GM19239 (cell line): ENCODE results near the gene HSPA12A.

Experiments used
- DNase-seq: peaks from one replicate; pipeline ENCODE4 v3.0.0; 2011; ENCODE audit warnings: low spot score; ENCODE audit not compliant: insufficient read length
- FAIRE-seq: peaks from 2 replicates; lab custom pipeline; 2011; peaks lifted over from hg19 to GRCh38; lab: Jason Lieb, UNC

HSPA12A gene

GRCh38 chr10:116698364-116698763 lies 44.0 kb downstream of the HSPA12A start:
- no peak for DNase-seq
- FAIRE-seq: no peak

GRCh38 chr10:116697816-116698215 lies 44.5 kb downstream of the HSPA12A start:
- FAIRE-seq: no peak
- DNase-seq: no peak

DNA sequence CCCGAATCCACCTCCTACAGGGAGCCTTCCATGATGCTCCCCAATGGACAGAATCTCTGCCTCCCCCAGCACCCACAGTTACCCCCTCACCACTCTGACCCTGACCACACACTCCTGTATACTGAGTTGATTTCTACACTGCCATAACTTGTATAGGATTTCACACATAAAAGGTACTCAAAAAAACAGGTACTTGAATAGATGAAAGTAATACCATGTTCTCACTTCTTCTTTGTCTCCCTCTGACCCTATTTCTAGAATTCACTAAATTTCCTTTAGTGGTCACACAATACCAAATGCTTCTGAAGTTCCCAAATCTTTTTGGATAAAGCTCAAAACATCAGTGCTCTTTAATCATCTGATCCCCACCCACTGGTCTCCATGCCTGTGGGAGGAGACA lies 45.4 kb downstream of the HSPA12A start:
- no peak for FAIRE-seq
- no peak for DNase-seq

GRCh38 chr10:116694927-116695268 lies 47.5 kb downstream of the HSPA12A start:
- FAIRE-seq (no peak), DNase-seq (no peak)

- FAIRE-seq (no peak), DNase-seq (no peak)
Observed at GRCh38 chr10:116694243-116694926, 48.0 kb downstream of the HSPA12A start.

- no peak for FAIRE-seq
Observed at GRCh38 chr10:116692225-116692624, 50.1 kb downstream of the HSPA12A start.

DNA sequence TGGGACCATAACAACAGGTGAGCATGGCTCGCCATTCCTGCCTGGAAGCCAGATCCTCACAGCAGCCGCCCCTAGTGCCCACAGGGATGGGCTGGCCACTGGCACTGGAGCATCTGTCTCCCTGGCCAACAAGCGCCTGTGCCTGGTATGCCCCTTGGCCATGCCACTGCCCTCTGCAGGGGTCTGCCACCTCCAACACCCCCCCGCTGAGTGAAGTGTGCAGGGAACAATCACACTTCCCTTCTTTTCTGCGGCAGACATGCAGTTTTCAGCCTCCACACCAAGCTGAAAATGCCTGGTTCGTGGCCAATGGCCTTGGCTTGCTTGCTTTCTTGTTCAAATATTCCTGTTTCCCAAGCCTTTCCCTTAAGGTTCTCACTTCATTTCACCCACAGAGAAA lies 50.7 kb downstream of the HSPA12A start:
- no peak for FAIRE-seq
- no peak for DNase-seq

More at GRCh38 chr10:116692225-116692624, 50.1 kb downstream of the HSPA12A start:
- no peak for DNase-seq

DNA sequence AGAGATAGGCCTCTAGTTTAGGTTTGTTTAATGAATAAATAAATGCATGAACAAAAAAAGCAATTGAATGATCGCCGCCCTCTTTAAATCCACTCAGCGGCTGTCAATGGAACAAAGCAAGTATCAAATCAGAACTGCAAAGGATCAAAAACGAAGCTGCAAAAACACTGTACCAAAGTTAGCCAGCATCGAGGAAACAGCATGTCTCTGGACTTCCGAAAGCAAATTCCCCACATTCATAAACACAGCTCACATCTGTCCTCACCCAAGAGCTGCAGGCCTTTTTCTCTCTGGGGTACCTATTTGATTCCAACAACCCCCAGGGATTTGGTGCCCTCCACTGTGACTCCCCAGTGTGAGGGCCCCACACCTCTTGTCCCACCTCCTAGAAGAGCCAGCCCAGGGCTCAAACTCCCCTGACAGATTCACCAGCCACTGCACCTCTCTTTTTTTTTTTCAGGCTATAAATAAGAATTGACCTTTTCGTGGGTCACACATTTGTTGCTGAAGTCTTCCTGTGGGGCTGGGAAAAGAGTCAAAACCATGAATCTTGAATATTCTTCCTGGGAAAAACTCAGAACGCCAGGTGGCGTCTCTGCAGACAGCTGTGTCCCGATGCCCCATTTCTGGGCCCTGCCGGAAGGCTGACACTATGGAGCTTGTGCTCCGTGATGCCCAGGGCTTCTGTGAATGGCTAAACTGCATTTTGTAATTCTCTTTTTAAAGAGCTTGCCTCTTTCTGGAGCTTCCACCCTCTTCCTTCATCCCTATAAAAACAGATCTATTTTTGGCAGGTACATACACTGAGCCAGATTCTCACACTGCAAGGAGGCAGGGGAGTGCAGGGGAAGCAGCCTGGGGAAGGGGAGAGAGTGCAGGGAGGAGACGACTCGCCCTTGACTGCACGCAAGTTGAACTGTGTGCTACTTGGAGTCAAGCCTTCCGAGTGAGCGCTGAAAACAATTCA lies 51.7 kb downstream of the HSPA12A start:
- DNase-seq (no peak), FAIRE-seq (no peak)

GRCh38 chr10:116689744-116690143 lies 52.6 kb downstream of the HSPA12A start:
- no peak for DNase-seq
- no peak for FAIRE-seq

DNA sequence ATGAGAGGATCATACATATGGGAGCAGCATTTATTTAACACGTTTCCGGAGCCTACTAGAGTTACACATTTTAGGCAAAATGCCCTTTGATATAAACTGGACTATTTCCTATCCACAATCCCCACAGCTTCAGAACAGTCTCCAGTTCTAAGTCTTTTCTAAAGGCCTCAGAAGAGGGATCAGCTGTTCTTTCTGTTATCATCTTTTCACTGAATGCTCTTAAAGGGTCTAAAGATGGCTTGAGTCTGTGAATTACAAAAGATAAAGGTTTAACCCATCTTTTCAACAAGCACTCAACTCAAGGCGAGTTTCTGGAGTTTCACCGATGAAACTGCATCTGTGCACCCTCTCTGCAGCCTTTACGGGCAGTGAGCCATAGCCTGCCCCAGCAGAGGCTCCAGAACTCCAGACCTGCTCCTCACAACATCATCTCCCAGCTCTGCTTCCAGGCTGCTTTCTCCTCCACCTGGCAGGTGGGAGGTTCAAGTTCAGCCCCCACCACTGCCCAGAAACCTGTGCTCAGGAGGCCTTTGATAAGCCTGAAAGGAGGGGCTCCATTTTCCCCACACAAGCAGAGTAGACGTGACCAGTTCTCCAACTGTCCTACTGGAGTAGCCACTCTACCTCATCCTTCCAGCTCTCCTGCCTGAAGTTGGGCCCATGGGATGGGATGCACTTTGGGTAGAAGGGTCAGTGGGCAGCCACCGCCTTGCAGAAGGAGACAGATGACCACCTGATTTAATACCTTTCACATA lies 53.4 kb downstream of the HSPA12A start:
- DNase-seq: no peak
- FAIRE-seq: no peak

GRCh38 chr10:116688241-116688711 lies 54.1 kb downstream of the HSPA12A start:
- no peak for DNase-seq
- FAIRE-seq: no peak

DNA sequence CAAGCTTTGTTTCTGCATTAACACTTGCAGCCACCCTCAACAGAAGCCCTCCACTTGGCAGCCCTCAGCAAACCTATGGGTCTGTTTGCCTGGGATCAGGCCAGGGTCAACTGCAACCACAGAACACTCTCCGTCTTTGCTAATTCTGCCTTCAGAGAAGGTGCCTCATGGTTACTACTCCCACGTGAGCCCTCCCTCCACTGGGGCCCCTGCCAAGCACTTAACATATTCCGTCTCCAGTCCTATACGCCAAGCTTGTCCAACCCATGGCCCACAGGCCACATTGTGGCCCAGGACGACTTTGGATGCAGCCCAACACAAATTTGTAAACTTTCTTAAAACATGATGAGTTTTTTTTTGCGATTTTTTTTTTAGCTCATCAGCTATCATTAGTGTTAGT lies 54.7 kb downstream of the HSPA12A start:
- DNase-seq (no peak), FAIRE-seq (no peak)

GRCh38 chr10:116686632-116687031 lies 55.7 kb downstream of the HSPA12A start:
- FAIRE-seq (no peak), DNase-seq (no peak)

DNA sequence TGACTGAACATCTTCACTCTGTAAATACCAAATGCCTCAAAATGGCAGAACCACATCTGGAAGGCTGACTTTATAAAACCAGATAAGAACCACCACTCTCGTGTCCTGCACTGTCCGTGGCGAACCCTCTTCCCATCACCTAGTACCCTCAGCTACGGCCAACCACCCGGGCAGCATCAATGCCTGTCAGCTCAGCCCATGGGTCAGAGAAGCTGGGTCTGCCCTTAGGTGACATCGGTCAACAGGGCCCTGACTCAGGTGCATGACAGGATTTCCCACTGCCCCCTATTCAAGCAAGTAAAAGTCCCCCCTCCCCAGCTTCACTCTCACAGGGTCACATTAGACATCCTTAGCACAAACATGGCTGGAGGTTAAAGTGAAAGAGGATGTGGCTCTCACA lies 56.6 kb downstream of the HSPA12A start:
- DNase-seq: no peak
- FAIRE-seq: no peak

- DNase-seq (no peak), FAIRE-seq (no peak)
Observed at GRCh38 chr10:116684781-116685180, 57.6 kb downstream of the HSPA12A start.

DNA sequence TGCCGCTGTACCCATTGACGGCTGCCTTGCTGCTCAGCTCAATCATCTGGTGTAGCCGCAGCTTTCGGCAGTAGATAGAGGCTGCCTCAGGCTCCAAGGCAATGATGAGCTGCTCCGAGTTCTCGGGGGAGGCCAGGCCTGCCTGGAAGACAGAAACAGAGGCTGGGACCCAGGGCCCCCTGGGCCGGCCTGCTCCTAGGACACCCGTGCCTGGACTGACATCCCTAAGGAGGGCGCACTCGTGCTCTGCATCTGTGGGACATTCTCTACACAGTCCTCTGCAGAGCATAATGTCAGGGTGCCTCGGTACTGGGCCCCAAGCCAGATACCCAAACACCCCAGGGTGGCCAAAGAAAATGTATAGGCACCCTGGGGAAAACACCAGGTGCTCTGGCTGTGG lies 58.5 kb downstream of the HSPA12A start:
- no peak for FAIRE-seq
- no peak for DNase-seq

DNA sequence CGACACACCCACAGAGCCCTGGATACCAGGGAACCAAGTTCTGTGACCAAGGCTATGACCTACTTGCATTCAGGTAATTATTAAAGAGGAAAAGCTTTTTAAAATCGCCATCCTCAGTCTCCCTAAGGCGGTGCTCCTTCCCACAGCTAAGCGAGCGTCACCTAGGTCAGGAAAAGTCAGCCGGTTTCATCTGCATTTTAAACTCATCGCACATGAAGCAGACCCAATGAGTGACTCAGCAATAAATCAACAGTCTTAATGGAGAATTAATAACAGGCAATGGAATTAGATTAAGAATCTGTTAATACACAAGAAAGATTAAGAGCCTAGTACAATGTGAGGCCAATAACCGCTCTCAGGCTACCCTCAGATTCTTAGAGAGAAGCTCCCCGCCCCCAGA lies 59.2 kb downstream of the HSPA12A start:
- DNase-seq: no peak
- FAIRE-seq: no peak

- no peak for FAIRE-seq
Observed at GRCh38 chr10:116679351-116679750, 63.0 kb downstream of the HSPA12A start.

GRCh38 chr10:116676633-116677032 lies 65.7 kb downstream of the HSPA12A start:
- DNase-seq: no peak
- no peak for FAIRE-seq

More at GRCh38 chr10:116679351-116679750, 63.0 kb downstream of the HSPA12A start:
- no peak for DNase-seq

DNA sequence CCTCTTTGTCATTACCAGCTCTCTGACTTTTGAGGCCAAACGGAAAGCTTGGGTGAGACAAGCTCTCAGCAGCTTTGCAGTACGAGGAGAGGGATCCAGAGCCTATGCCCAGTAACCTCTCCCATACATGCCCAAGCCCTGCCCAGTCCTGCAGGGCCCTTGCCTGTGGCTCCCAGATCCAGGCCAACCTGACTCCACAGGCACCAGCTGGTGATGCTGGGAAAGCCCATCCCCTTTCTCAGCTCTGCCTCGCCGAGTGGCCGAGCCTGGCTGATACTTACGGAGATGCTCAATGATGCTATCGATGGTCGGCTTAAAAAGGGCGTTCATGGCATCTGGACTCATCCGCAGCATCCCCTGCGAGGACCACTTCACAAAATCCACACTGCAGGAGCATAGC lies 66.2 kb downstream of the HSPA12A start:
- FAIRE-seq (no peak), DNase-seq (no peak)
